Measurements from ENCODE around the gene CAMK2B. TPM values are rescaled to one million over a fixed set of nuclear protein-coding genes. Genes with fewer than 3 reads are reported as not detected.

CAMK2B gene
- total RNA-seq, 4 donors from 2014 or later, result 0.26 to 0.95 (median 0.69) TPM

- DNase-seq, result no peak
- H3K9me3 ChIP-seq, result no peaks in the 10 kb centered on the region
- 79 to 87% methylated on average over 13 of the region's 24 CpGs for WGBS, 2 donors
- TF ChIP-seq CTCF (IDR thresholded peaks at IDR 0.05) (no peak), POLR2A (IDR thresholded peaks at IDR 0.05) (no peak)
- no peak overlapping the region for H3K4me3 ChIP-seq
- H3K27me3 ChIP-seq, result peaks cover 0 to 24% (median 0%) of the 10 kb centered on the region in 4 donors
- H3K36me3 ChIP-seq, result no peaks in the 10 kb centered on the region
- H3K4me1 ChIP-seq, result peaks cover 8 to 47% (median 14%) of the 10 kb centered on the region in 3 donors
- intact Hi-C loops (cut with DNase I), result no loop called here
- no peak overlapping the region for H3K27ac ChIP-seq
These were observed 104.9 kb downstream of the CAMK2B start for GRCh38 chr7:44220358-44221112.

DNA sequence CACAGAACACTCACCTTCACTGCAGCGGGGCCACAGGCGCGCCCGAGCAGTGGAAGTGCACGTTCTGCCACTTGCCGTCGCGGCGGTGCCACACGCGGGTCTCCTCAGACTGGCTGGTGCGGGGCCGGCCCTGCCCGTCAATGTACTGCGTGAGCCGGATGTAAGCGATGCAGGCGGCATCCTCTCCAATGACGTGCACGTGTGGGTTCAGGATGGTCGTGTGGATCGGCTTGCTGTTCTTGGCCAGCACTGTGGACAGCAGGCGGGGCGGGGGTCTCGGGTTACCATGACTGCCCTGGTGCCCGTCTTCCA lies 105.4 kb downstream of the CAMK2B start:
- Histone ChIP-seq H3K27ac (no peak overlapping the region), H3K4me1 (peaks cover 4 to 42% (median 12%) of the 10 kb centered on the region in 3 donors), H3K36me3 (no peaks in the 10 kb centered on the region), H3K27me3 (peaks cover 0 to 19% (median 0%) of the 10 kb centered on the region in 4 donors), H3K4me3 (no peak overlapping the region), H3K9me3 (no peaks in the 10 kb centered on the region)
- 80 to 97% methylated on average over 1 to 6 of the region's 26 CpGs for WGBS, 2 donors
- DNase-seq, result no peak
- TF ChIP-seq POLR2A (IDR thresholded peaks at IDR 0.05) (no peak), CTCF (IDR thresholded peaks at IDR 0.05) (no peak)
- intact Hi-C loops (cut with DNase I), result no loop called here

GRCh38 chr7:44219371-44220045 lies 105.9 kb downstream of the CAMK2B start:
- no peaks in the 10 kb centered on the region for H3K36me3 ChIP-seq
- no peak for TF ChIP-seq CTCF (IDR thresholded peaks at IDR 0.05)
- no peak for TF ChIP-seq POLR2A (IDR thresholded peaks at IDR 0.05)
- WGBS, 2 donors, result 84 to 93% methylated on average over 5 to 17 of the region's 18 CpGs
- peaks cover 3 to 37% (median 9%) of the 10 kb centered on the region in 3 donors for H3K4me1 ChIP-seq
- intact Hi-C loops (cut with DNase I), result no loop called here
- H3K27me3 ChIP-seq, result peaks cover 0 to 14% (median 0%) of the 10 kb centered on the region in 4 donors
- H3K4me3 ChIP-seq, result no peak overlapping the region
- H3K27ac ChIP-seq, result no peak overlapping the region
- DNase-seq, result no peak
- no peaks in the 10 kb centered on the region for H3K9me3 ChIP-seq

DNA sequence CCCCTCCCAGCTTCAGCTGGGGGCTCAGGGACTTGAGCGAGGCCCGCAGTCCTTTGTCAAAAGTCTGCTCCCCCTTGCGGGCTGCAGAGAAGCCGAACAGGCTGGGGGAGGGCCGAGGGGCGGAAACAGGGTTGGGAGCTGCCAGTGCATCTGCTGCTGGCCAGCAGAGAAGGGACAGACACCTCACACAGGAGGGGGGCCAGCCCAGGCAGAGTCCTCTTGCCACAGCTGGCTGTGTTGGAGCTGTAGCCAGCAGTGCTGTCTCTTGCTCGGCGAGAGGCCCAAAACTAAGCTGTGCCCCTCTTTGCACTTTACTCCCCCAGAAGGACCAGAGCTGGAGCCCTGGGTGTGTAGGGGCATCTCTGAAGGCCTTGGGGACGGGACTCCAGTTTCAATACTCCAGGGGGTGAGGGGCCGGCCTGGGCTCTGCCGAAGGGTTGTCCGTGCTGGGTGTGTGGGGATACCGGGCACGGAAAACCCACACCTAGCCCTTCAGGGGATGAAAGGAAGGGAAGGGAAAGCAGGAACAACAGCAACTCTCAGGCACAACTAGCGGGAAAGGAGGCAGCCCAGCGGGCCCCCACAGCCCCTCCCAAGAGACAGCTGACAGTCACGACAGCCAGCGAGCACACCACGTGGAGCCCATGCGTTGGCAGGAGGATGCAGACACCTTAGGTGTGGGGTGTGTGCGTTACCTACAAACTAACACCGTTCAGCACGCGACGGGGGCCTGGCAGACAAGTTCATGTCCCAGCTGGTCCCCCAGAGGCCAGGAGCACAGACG lies 106.8 kb downstream of the CAMK2B start:
- Histone ChIP-seq H3K4me1 (peaks cover 2 to 28% (median 3%) of the 10 kb centered on the region in 3 donors), H3K9me3 (no peaks in the 10 kb centered on the region), H3K4me3 (no peak overlapping the region), H3K27ac (no peak overlapping the region), H3K27me3 (peaks cover 0 to 12% (median 0%) of the 10 kb centered on the region in 4 donors), H3K36me3 (peaks cover 0 to 4% (median 0%) of the 10 kb centered on the region in 3 donors)
- no peak for DNase-seq
- 83 to 89% methylated on average over 15 to 17 of the region's 26 CpGs for WGBS, 2 donors
- TF ChIP-seq CTCF (IDR thresholded peaks at IDR 0.05) (no peak), POLR2A (IDR thresholded peaks at IDR 0.05) (no peak)
- intact Hi-C loops (cut with DNase I), result no loop called here

Data from esophagus squamous epithelium (tissue), 5 donors.